Activated B cell treated with CpG ODN at 0.5 μM for 24 hours (primary cell): Measurements from ENCODE around the gene MUC5B. TPM values are rescaled to one million over a fixed set of nuclear protein-coding genes. Genes with fewer than 3 reads are reported as not detected.
"Not testable (repeated sequence)": the region's sequence is repeated elsewhere in the genome, so short reads cannot be mapped to it uniquely, and the experiment has no call there.

Experiments used
- ATAC-seq: fragments of 200-7000 bp; cut with Tn5 transposase; one replicate; pipeline ENCODE4 v1.10.0; 2021; ENCODE audit warnings: low read depth, mild to moderate bottlenecking, moderate library complexity
- CTCF ChIA-PET: fragments of 350-600 bp; sonication (Branson Sonifier 250); formaldehyde crosslinking; loops from one replicate; lab custom pipeline; 2021; ENCODE audit warnings: antibody characterized with exemption; lab: Charles Lee
- POLR2A ChIA-PET: fragments of 350-600 bp; sonication (Branson Sonifier 250); formaldehyde crosslinking; loops from one replicate; lab custom pipeline; 2021; ENCODE audit warnings: antibody characterized with exemption; lab: Charles Lee
- DNase-seq: peaks from one replicate; pipeline ENCODE4 v3.0.0; 2022
- H3K27ac Mint-ChIP-seq: one replicate; pipeline ENCODE4 v1.8.0; 2020; ENCODE audit warnings: mixed read lengths
- H3K27me3 Mint-ChIP-seq: one replicate; pipeline ENCODE4 v1.8.0; 2021; ENCODE audit warnings: mixed read lengths
- H3K36me3 Mint-ChIP-seq: one replicate; pipeline ENCODE4 v1.8.0; 2021; ENCODE audit warnings: low read depth, mixed read lengths
- H3K4me1 Mint-ChIP-seq: one replicate; pipeline ENCODE4 v1.8.0; 2021; ENCODE audit warnings: mixed read lengths
- H3K4me3 Mint-ChIP-seq: one replicate; pipeline ENCODE4 v1.8.0; 2020; ENCODE audit warnings: mild to moderate bottlenecking, mixed read lengths
- H3K9me3 Mint-ChIP-seq: one replicate; pipeline ENCODE4 v1.8.0; 2020; ENCODE audit warnings: mixed read lengths
- CTCF ChIP-seq: fragments of 200-600 bp; IDR thresholded peaks from one replicate; pipeline ENCODE4 v1.8.0; 2022; ENCODE audit warnings: antibody characterized with exemption, mild to moderate bottlenecking
- intact Hi-C: fragments of 100-400 bp; cut with micrococcal nuclease; formaldehyde crosslinking; loops from one replicate; pipeline ENCODE4 v1.15.1; 2024
- total RNA-seq: library from RNA; stranded (reverse); gene quantifications from 2 replicates; pipeline ENCODE4 v1.2.3, GENCODE V29; 2022

The MUC5B gene
- total RNA-seq, 1 donor from 2014 or later = not detected

GRCh38 chr11:1240771-1241170 is 17.9 kb downstream of the MUC5B start:
- DNase-seq (no peak), ATAC-seq (no peak)
- Mint-ChIP-seq H3K36me3 (no peaks in the 10 kb centered on the region), H3K27me3 (no peaks in the 10 kb centered on the region), H3K4me1 (no peaks in the 10 kb centered on the region), H3K27ac (no peak overlapping the region), H3K4me3 (no peak overlapping the region), H3K9me3 (no peaks in the 10 kb centered on the region)
- intact Hi-C loops = no loop called here
- ChIA-PET CTCF (no interaction called here), POLR2A (no interaction called here)
- TF ChIP-seq CTCF = no peak

DNA sequence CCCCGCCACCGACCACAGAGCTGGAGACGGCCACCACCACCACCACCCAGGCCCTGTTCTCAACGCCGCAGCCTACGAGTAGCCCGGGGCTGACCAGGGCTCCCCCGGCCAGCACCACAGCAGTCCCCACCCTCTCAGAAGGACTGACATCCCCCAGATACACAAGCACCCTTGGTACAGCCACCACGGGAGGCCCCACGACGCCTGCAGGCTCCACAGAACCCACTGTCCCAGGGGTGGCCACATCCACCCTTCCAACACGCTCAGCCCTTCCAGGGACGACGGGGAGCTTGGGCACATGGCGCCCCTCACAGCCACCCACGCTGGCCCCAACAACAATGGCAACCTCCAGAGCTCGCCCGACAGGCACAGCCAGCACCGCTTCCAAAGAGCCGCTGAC is 18.8 kb downstream of the MUC5B start:
- no peak for TF ChIP-seq CTCF
- intact Hi-C loops = no loop called here
- CTCF ChIA-PET = no interaction called here
- no peaks in the 10 kb centered on the region for H3K27me3 Mint-ChIP-seq
- H3K9me3 Mint-ChIP-seq = no peaks in the 10 kb centered on the region
- H3K27ac Mint-ChIP-seq = no peak overlapping the region
- POLR2A ChIA-PET = no interaction called here
- H3K36me3 Mint-ChIP-seq = no peaks in the 10 kb centered on the region
- ATAC-seq = no peak
- DNase-seq = no peak
- H3K4me3 Mint-ChIP-seq = no peak overlapping the region
- H3K4me1 Mint-ChIP-seq = no peaks in the 10 kb centered on the region

GRCh38 chr11:1242289-1242688 is 19.4 kb downstream of the MUC5B start:
- ChIA-PET POLR2A (no interaction called here), CTCF (no interaction called here)
- TF ChIP-seq CTCF = no peak
- H3K27ac Mint-ChIP-seq = no peak overlapping the region
- intact Hi-C loops = no loop called here
- DNase-seq = no peak
- no peaks in the 10 kb centered on the region for H3K9me3 Mint-ChIP-seq
- H3K36me3 Mint-ChIP-seq = no peaks in the 10 kb centered on the region
- H3K27me3 Mint-ChIP-seq = no peaks in the 10 kb centered on the region
- no peak overlapping the region for H3K4me3 Mint-ChIP-seq
- no peaks in the 10 kb centered on the region for H3K4me1 Mint-ChIP-seq
- ATAC-seq = no peak

GRCh38 chr11:1242751-1243150 is 19.9 kb downstream of the MUC5B start:
- CTCF ChIA-PET, H3K4me1 Mint-ChIP-seq, POLR2A ChIA-PET, H3K27ac Mint-ChIP-seq, intact Hi-C loops, H3K4me3 Mint-ChIP-seq, H3K9me3 Mint-ChIP-seq, H3K27me3 Mint-ChIP-seq, ATAC-seq, H3K36me3 Mint-ChIP-seq, DNase-seq: not testable (repeated sequence)

DNA sequence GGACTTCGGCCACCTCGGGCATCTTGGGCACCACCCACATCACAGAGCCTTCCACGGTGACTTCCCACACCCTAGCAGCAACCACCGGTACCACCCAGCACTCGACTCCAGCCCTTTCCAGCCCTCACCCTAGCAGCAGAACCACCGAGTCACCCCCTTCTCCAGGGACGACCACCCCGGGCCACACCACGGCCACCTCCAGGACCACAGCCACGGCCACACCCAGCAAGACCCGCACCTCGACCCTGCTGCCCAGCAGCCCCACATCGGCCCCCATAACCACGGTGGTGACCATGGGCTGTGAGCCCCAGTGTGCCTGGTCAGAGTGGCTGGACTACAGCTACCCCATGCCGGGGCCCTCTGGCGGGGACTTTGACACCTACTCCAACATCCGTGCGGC is 20.7 kb downstream of the MUC5B start:
- H3K4me3 Mint-ChIP-seq, H3K4me1 Mint-ChIP-seq, CTCF ChIA-PET, H3K9me3 Mint-ChIP-seq, DNase-seq, intact Hi-C loops, H3K27ac Mint-ChIP-seq, H3K36me3 Mint-ChIP-seq, ATAC-seq, H3K27me3 Mint-ChIP-seq, POLR2A ChIA-PET: not testable (repeated sequence)

DNA sequence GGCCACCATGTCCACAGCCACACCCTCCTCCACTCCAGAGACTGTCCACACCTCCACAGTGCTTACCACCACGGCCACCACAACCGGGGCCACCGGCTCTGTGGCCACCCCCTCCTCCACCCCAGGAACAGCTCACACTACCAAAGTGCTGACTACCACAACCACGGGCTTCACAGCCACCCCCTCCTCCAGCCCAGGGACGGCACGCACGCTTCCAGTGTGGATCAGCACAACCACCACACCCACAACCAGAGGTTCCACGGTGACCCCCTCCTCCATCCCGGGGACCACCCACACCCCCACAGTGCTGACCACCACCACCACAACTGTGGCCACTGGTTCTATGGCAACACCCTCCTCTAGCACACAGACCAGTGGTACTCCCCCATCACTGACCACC is 21.7 kb downstream of the MUC5B start:
- H3K27ac Mint-ChIP-seq, DNase-seq, H3K36me3 Mint-ChIP-seq, CTCF ChIA-PET, POLR2A ChIA-PET, H3K4me1 Mint-ChIP-seq, H3K27me3 Mint-ChIP-seq, H3K9me3 Mint-ChIP-seq, ATAC-seq, intact Hi-C loops, H3K4me3 Mint-ChIP-seq: not testable (repeated sequence)

DNA sequence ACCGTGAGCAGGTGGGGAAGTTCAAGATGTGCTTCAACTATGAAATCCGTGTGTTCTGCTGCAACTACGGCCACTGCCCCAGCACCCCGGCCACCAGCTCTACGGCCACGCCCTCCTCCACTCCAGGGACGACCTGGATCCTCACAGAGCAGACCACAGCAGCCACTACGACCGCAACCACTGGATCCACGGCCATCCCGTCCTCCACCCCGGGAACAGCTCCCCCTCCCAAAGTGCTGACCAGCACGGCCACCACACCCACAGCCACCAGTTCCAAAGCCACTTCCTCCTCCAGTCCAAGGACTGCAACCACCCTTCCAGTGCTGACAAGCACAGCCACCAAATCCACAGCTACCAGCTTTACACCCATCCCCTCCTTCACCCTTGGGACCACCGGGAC is 22.9 kb downstream of the MUC5B start:
- ATAC-seq, POLR2A ChIA-PET, CTCF ChIA-PET, H3K9me3 Mint-ChIP-seq, H3K27me3 Mint-ChIP-seq, intact Hi-C loops, H3K4me1 Mint-ChIP-seq, H3K27ac Mint-ChIP-seq, DNase-seq, H3K36me3 Mint-ChIP-seq, H3K4me3 Mint-ChIP-seq: not testable (repeated sequence)

DNA sequence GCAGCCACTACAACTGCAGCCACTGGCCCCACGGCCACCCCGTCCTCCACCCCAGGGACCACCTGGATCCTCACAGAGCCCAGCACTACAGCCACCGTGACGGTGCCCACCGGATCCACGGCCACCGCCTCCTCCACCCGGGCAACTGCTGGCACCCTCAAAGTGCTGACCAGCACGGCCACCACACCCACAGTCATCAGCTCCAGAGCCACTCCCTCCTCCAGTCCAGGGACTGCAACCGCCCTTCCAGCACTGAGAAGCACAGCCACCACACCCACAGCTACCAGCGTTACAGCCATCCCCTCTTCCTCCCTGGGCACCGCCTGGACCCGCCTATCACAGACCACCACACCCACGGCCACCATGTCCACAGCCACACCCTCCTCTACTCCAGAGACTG is 23.4 kb downstream of the MUC5B start:
- not testable (repeated sequence) for ATAC-seq, H3K4me3 Mint-ChIP-seq, H3K36me3 Mint-ChIP-seq

DNA sequence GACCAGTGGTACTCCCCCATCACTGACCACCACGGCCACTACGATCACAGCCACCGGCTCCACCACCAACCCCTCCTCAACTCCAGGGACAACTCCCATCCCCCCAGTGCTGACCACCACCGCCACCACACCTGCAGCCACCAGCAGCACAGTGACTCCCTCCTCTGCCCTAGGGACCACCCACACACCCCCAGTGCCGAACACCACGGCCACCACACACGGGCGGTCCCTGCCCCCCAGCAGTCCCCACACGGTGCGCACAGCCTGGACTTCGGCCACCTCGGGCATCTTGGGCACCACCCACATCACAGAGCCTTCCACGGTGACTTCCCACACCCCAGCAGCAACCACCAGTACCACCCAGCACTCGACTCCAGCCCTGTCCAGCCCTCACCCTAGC is 24.2 kb downstream of the MUC5B start:
- not testable (repeated sequence) for H3K27ac Mint-ChIP-seq

More for the DNA sequence above, 23.4 kb downstream of the MUC5B start:
- H3K4me1 Mint-ChIP-seq, H3K9me3 Mint-ChIP-seq, CTCF ChIA-PET, POLR2A ChIA-PET, intact Hi-C loops, DNase-seq, H3K27ac Mint-ChIP-seq, H3K27me3 Mint-ChIP-seq: not testable (repeated sequence)

DNA sequence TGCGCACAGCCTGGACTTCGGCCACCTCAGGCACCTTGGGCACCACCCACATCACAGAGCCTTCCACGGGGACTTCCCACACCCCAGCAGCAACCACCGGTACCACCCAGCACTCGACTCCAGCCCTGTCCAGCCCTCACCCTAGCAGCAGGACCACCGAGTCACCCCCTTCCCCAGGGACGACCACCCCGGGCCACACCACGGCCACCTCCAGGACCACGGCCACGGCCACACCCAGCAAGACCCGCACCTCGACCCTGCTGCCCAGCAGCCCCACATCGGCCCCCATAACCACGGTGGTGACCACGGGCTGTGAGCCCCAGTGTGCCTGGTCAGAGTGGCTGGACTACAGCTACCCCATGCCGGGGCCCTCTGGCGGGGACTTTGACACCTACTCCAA is 26.1 kb downstream of the MUC5B start:
- H3K27ac Mint-ChIP-seq, DNase-seq, intact Hi-C loops, H3K36me3 Mint-ChIP-seq, H3K9me3 Mint-ChIP-seq, H3K4me1 Mint-ChIP-seq, ATAC-seq, CTCF ChIA-PET, H3K4me3 Mint-ChIP-seq, POLR2A ChIA-PET, H3K27me3 Mint-ChIP-seq: not testable (repeated sequence)

More for the DNA sequence above, 24.2 kb downstream of the MUC5B start:
- POLR2A ChIA-PET, H3K36me3 Mint-ChIP-seq, DNase-seq, H3K4me1 Mint-ChIP-seq, intact Hi-C loops, H3K27me3 Mint-ChIP-seq, CTCF ChIA-PET, ATAC-seq, H3K9me3 Mint-ChIP-seq, H3K4me3 Mint-ChIP-seq: not testable (repeated sequence)
